ENCODE results near the gene ZBTB39.
"Not testable (repeated sequence)": the region's sequence is repeated elsewhere in the genome, so short reads cannot be mapped to it uniquely, and the experiment has no call there.

The ZBTB39 gene

DNA sequence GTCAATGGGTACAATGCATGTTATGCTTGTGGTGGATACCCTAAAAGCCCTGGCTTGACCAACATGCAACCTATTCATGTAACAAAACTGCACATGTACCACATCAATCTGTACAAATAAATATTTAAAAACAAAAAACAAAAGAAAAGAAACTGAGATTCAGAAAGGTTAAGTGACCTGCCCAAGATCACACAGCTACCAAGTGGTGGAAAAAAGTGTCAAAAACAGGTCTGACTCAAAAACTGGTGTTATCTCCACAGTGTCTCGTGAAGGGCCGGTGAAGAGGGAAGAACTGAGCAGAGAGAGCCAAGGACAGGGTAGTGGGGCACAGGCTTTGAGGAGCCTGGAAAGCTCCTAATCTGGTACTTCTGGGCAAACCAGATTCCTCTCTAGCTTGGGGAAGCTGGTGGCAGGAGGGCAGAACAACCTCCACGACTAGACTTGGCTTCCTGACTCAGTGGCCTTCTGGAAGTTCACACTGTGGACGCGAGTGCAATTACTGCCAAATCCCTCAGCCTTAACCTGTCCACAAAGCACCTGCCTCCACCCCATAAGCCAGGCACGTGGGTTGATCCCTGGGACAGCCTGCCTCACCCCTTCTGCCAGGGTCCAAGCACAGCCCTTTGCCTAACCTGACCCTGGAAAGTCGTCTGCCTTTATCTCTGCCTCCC is 15.6 kb downstream of the ZBTB39 start:
- Histone ChIP-seq H3K4me3 (ENCODE audit: control insufficient read depth in 1 of 7, extremely low read depth in 1 of 7, insufficient read depth in 4 of 7, low read depth in 2 of 7, low read length in 6 of 7) (peak overlapping the region in 5 of 7 experiments; percentile 3 to 47 (median 29)), H3K36me3 (ENCODE audit: control insufficient read depth in 4 of 4, insufficient read depth in 4 of 4, low read length in 3 of 4) (peaks cover 0 to 3% (median 1%) of the 10 kb centered on the region in 4 experiments), H3K27ac (ENCODE audit: insufficient read depth in 1 of 2, low read depth in 1 of 2, low read length in 2 of 2, poor library complexity in 1 of 2, severe bottlenecking in 2 of 2) (peak overlapping the region in 1 of 2 experiments; percentile 11), H3K27me3 (replicated peaks in 2 of 5; ENCODE audit: control insufficient read depth in 4 of 5, insufficient read depth in 5 of 5, low read length in 4 of 5) (no peaks in the 10 kb centered on the region), H3K4me1 (ENCODE audit: control extremely low read depth in 1 of 4, control insufficient read depth in 4 of 4, insufficient read depth in 4 of 4, low read length in 3 of 4) (peaks cover 5 to 55% (median 41%) of the 10 kb centered on the region in 4 experiments), H3K9me3 (ENCODE audit: control extremely low read depth in 1 of 5, control insufficient read depth in 4 of 5, insufficient read depth in 2 of 5, low read depth in 1 of 5, low read length in 4 of 5) (no peaks in the 10 kb centered on the region)
- CTCF ChIA-PET, result interaction anchor here (0.8 to 2.5 kb wide), 4 partner anchors 11 to 274 kb away, joined by 3 to 17 read pairs (median 7); no protein-coding TSS in a partner anchor
- WGBS (ENCODE audit: insufficient coverage), result 24% methylated on average over 4 of the region's 7 CpGs
- DNase-seq, result no peak
- POLR2A ChIA-PET, result no interaction called here

DNA sequence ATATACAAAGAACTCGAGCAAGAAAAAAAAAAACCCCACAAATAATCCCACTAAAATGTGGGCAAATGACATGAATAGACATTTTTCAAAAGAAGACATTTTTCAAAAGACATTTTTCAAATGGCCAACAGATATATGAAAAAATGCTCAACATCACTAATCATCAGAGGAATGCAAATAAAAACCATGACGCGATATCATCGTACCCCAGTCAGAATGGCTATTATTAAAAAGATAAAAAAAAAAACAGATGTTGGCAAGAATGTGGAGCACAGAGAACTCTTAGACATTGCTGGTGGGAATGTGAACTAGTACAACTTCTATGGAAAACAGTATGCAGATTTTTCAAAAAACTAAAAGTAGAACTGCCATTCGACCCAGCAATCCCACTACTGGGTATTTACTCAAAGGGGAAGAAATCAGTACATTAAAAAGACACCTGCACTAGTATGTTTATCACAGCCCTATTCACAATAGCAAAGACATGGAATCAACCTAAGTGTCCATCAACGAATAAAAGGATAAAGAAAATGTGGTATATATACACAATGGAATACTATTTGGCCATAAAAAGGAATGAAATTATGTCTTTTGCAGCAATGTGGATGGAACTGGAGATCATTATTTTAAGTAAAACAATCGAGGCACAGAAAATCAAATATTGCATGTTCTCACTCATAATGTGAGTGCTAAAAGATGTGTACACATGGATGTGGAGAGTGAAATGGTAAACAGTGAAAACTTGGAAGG is 16.3 kb downstream of the ZBTB39 start:
- Histone ChIP-seq H3K27me3 (replicated peaks in 2 of 5; ENCODE audit: control insufficient read depth in 4 of 5, insufficient read depth in 5 of 5, low read length in 4 of 5) (no peaks in the 10 kb centered on the region), H3K27ac (ENCODE audit: insufficient read depth in 1 of 2, low read depth in 1 of 2, low read length in 2 of 2, poor library complexity in 1 of 2, severe bottlenecking in 2 of 2) (no peak overlapping the region), H3K4me1 (ENCODE audit: control extremely low read depth in 1 of 4, control insufficient read depth in 4 of 4, insufficient read depth in 4 of 4, low read length in 3 of 4) (peaks cover 5 to 55% (median 41%) of the 10 kb centered on the region in 4 experiments), H3K9me3 (ENCODE audit: control extremely low read depth in 1 of 5, control insufficient read depth in 4 of 5, insufficient read depth in 2 of 5, low read depth in 1 of 5, low read length in 4 of 5) (no peaks in the 10 kb centered on the region), H3K36me3 (ENCODE audit: control insufficient read depth in 4 of 4, insufficient read depth in 4 of 4, low read length in 3 of 4) (peaks cover 0 to under 1% (median 0%) of the 10 kb centered on the region in 4 experiments), H3K4me3 (ENCODE audit: control insufficient read depth in 1 of 7, extremely low read depth in 1 of 7, insufficient read depth in 4 of 7, low read depth in 2 of 7, low read length in 6 of 7) (no peak overlapping the region)
- 76% methylated on average over 2 of the region's 7 CpGs for WGBS (ENCODE audit: insufficient coverage)
- CTCF ChIA-PET, result interaction anchor here (0.6 to 2.5 kb wide), 5 partner anchors 11 to 502 kb away, joined by 3 to 17 read pairs (median 3); partner anchors contain the start of gene GLS2
- POLR2A ChIA-PET, result no interaction called here
- no peak for DNase-seq

DNA sequence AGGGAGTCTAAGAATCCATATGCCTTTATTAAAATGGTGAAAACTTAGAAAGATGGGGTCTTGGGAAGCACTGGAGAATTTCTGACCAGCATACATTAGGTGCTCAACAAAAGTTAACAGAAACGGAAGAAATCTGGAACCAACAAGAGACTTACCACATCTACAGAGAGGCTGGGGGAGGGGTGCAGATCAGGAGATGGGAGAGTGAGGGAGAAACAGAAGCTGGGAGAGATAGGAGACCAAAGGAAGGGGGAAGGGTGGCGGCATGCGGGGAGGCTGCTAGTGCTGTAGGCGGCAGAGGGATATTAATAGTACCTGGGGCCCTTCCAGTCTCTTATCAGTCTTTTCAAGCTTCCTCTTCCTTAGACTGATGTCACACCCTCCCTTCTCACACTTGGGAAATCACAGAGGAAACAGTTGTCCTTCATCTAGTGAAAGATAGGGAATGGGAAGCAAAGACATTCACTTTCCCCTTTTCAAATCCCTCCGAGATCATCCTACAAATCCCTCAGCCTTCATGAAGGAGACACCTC is 18.1 kb downstream of the ZBTB39 start:
- Histone ChIP-seq H3K27ac (ENCODE audit: insufficient read depth in 1 of 2, low read depth in 1 of 2, low read length in 2 of 2, poor library complexity in 1 of 2, severe bottlenecking in 2 of 2) (no peak overlapping the region), H3K27me3 (replicated peaks in 2 of 5; ENCODE audit: control insufficient read depth in 4 of 5, insufficient read depth in 5 of 5, low read length in 4 of 5) (no peaks in the 10 kb centered on the region), H3K4me3 (ENCODE audit: control insufficient read depth in 1 of 7, extremely low read depth in 1 of 7, insufficient read depth in 4 of 7, low read depth in 2 of 7, low read length in 6 of 7) (peak overlapping the region in 2 of 7 experiments; percentile 1 to 28), H3K9me3 (ENCODE audit: control extremely low read depth in 1 of 5, control insufficient read depth in 4 of 5, insufficient read depth in 2 of 5, low read depth in 1 of 5, low read length in 4 of 5) (no peaks in the 10 kb centered on the region), H3K4me1 (ENCODE audit: control extremely low read depth in 1 of 4, control insufficient read depth in 4 of 4, insufficient read depth in 4 of 4, low read length in 3 of 4) (peaks cover 5 to 55% (median 41%) of the 10 kb centered on the region in 4 experiments), H3K36me3 (ENCODE audit: control insufficient read depth in 4 of 4, insufficient read depth in 4 of 4, low read length in 3 of 4) (no peaks in the 10 kb centered on the region)
- WGBS (ENCODE audit: insufficient coverage), result 0% methylated on average over 1 of the region's 5 CpGs
- POLR2A ChIA-PET, result interaction anchor here (0.7 to 1.1 kb wide), 3 partner anchors 13 to 148 kb away, joined by 3 to 5 read pairs (median 3); no protein-coding TSS in a partner anchor
- CTCF ChIA-PET, result interaction anchor here (0.7 to 3.6 kb wide), 18 partner anchors 9 to 234 kb away, joined by 3 to 63 read pairs (median 3); partner anchors contain the start of gene ZBTB39
- DNase-seq, result peak; percentile 69 to 91 (median 89)

DNA sequence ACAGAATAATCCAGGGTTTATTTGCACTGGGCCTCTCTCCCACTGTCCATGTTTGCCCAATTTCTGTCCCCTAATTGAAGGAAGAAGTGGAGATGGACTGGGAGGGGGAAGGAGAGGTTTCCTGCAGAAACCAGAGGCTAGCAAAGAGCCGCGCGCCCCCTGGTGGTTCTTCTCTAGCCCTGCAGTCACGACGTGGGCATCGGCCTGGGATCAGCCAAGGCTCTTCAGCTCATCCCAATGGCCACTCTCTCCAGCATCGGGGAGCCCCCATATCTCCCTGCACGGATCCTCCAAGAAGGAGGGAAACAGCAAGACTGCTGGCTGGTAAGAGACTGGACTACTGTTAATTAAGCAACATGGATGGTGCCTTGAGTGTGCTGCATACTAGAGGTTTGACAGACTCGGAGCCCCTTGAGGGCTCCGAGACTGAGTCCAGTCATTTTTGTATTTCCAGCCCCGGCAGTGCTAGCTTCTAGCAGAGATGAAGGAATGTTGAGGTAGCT is 18.7 kb downstream of the ZBTB39 start:
- DNase-seq, result peak; percentile 61 to 69 (median 68)
- Histone ChIP-seq H3K4me3 (ENCODE audit: control insufficient read depth in 1 of 7, extremely low read depth in 1 of 7, insufficient read depth in 4 of 7, low read depth in 2 of 7, low read length in 6 of 7) (peak overlapping the region in 3 of 7 experiments; percentile 14 to 54 (median 20)), H3K27ac (ENCODE audit: insufficient read depth in 1 of 2, low read depth in 1 of 2, low read length in 2 of 2, poor library complexity in 1 of 2, severe bottlenecking in 2 of 2) (no peak overlapping the region), H3K4me1 (ENCODE audit: control extremely low read depth in 1 of 4, control insufficient read depth in 4 of 4, insufficient read depth in 4 of 4, low read length in 3 of 4) (peaks cover 5 to 55% (median 40%) of the 10 kb centered on the region in 4 experiments), H3K36me3 (ENCODE audit: control insufficient read depth in 4 of 4, insufficient read depth in 4 of 4, low read length in 3 of 4) (no peaks in the 10 kb centered on the region), H3K9me3 (ENCODE audit: control extremely low read depth in 1 of 5, control insufficient read depth in 4 of 5, insufficient read depth in 2 of 5, low read depth in 1 of 5, low read length in 4 of 5) (no peaks in the 10 kb centered on the region), H3K27me3 (replicated peaks in 2 of 5; ENCODE audit: control insufficient read depth in 4 of 5, insufficient read depth in 5 of 5, low read length in 4 of 5) (no peaks in the 10 kb centered on the region)
- 13% methylated on average over 9 of the region's 11 CpGs for WGBS (ENCODE audit: insufficient coverage)
- POLR2A ChIA-PET, result interaction anchor here (0.7 kb wide), 1 partner anchor 147 kb away, joined by 3 read pairs; no protein-coding TSS in a partner anchor
- CTCF ChIA-PET, result interaction anchor here (0.7 to 3.6 kb wide), 13 partner anchors 9 to 234 kb away, joined by 3 to 63 read pairs (median 6); partner anchors contain the start of genes HSD17B6 and ZBTB39

DNA sequence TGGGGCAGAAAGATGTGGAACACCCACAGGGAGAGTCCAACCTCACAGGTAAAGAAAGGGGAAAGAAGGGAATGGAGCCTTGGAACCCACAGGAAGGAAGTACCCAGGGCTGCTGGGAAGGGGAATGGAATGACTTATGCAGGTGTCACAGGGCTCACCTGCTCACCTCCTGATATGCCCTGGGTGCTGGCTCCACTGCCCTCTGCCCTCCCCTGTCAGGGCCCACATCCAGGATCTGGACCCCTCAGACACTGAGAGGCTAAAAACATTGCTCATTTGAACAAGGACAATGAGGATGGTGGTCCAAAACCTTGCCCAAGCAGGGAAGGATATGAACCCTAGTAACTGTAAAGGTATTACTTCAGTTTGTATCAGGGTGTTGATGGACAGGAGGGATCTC is 19.3 kb downstream of the ZBTB39 start:
- ChIA-PET POLR2A (no interaction called here), CTCF (interaction anchor here (0.6 to 3.6 kb wide), 11 partner anchors 10 to 233 kb away, joined by 3 to 63 read pairs (median 9); partner anchors contain the start of genes HSD17B6 and ZBTB39)
- Histone ChIP-seq H3K36me3 (ENCODE audit: control insufficient read depth in 4 of 4, insufficient read depth in 4 of 4, low read length in 3 of 4) (no peaks in the 10 kb centered on the region), H3K9me3 (ENCODE audit: control extremely low read depth in 1 of 5, control insufficient read depth in 4 of 5, insufficient read depth in 2 of 5, low read depth in 1 of 5, low read length in 4 of 5) (no peaks in the 10 kb centered on the region), H3K4me1 (ENCODE audit: control extremely low read depth in 1 of 4, control insufficient read depth in 4 of 4, insufficient read depth in 4 of 4, low read length in 3 of 4) (peaks cover 5 to 50% (median 39%) of the 10 kb centered on the region in 4 experiments), H3K27ac (ENCODE audit: insufficient read depth in 1 of 2, low read depth in 1 of 2, low read length in 2 of 2, poor library complexity in 1 of 2, severe bottlenecking in 2 of 2) (no peak overlapping the region), H3K27me3 (replicated peaks in 2 of 5; ENCODE audit: control insufficient read depth in 4 of 5, insufficient read depth in 5 of 5, low read length in 4 of 5) (no peaks in the 10 kb centered on the region), H3K4me3 (ENCODE audit: control insufficient read depth in 1 of 7, extremely low read depth in 1 of 7, insufficient read depth in 4 of 7, low read depth in 2 of 7, low read length in 6 of 7) (peak overlapping the region in 2 of 7 experiments; percentile 20 to 54)
- no peak for DNase-seq

DNA sequence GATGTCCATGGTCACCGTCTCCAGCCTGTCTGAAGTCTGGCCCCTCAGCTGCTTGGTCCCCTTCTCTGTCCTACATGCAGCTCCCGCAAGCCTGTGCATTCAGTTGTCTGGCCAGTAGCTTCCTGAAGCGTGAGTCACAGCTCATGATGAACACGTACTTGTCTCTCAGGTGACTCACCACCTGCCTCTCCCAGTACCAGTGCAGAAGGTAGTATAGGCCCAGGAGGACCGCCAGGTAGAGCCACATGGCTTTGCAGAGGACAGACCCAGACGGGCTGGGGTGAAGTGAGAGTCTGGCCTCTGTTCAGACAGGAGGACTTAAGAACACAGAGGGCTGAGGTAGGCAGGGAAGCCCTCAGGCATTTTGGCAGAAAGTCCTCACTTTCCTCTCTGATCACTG is 20.6 kb downstream of the ZBTB39 start:
- CTCF ChIA-PET, result interaction anchor here (0.6 to 3.6 kb wide), 6 partner anchors 9 to 223 kb away, joined by 3 to 63 read pairs (median 6); partner anchors contain the start of genes HSD17B6 and ZBTB39
- H3K36me3 ChIP-seq (ENCODE audit: control insufficient read depth in 4 of 4, insufficient read depth in 4 of 4, low read length in 3 of 4); H3K27ac ChIP-seq (ENCODE audit: insufficient read depth in 1 of 2, low read depth in 1 of 2, low read length in 2 of 2, poor library complexity in 1 of 2, severe bottlenecking in 2 of 2); H3K27me3 ChIP-seq (replicated peaks in 2 of 5; ENCODE audit: control insufficient read depth in 4 of 5, insufficient read depth in 5 of 5, low read length in 4 of 5); POLR2A ChIA-PET; H3K9me3 ChIP-seq (ENCODE audit: control extremely low read depth in 1 of 5, control insufficient read depth in 4 of 5, insufficient read depth in 2 of 5, low read depth in 1 of 5, low read length in 4 of 5); H3K4me3 ChIP-seq (ENCODE audit: control insufficient read depth in 1 of 7, extremely low read depth in 1 of 7, insufficient read depth in 4 of 7, low read depth in 2 of 7, low read length in 6 of 7); DNase-seq: not testable (repeated sequence)
- WGBS (ENCODE audit: insufficient coverage), result 84% methylated on average over 3 of the region's 6 CpGs
- peaks cover 3 to 37% (median 26%) of the 10 kb centered on the region in 4 experiments for H3K4me1 ChIP-seq (ENCODE audit: control extremely low read depth in 1 of 4, control insufficient read depth in 4 of 4, insufficient read depth in 4 of 4, low read length in 3 of 4)

Measured in common myeloid progenitor, CD34-positive (primary cell).